Frontal cortex (tissue), 4 donors: Measurements from ENCODE around the gene VSIG10L2. TPM values are rescaled to one million over a fixed set of nuclear protein-coding genes. Genes with fewer than 3 reads are reported as not detected.

Source experiments
- DNase-seq, 2 donors: peaks; one replicate each; pipeline ENCODE4 v3.0.0; 2012; ENCODE audit warnings: low spot score in 2 of 2
- FAIRE-seq: peaks from 2 replicates; lab custom pipeline; 2012; peaks lifted over from hg19 to GRCh38; lab: Jason Lieb, UNC
- total RNA-seq: library from RNA; depleted of rRNA; stranded (reverse); fragments of >200 nt; gene quantifications from one replicate; pipeline ENCODE4 v1.2.3, GENCODE V29; 2014
- donor health status: control.
- donor health status: control.
- donor health status: control.

The VSIG10L2 gene
- total RNA-seq, 1 donor from 2014 or later: not detected

GRCh38 chr11:125994509-125994908 lies 48.7 kb downstream of the VSIG10L2 start:
- DNase-seq (no peak), FAIRE-seq (no peak)

GRCh38 chr11:125995313-125995712 lies 49.5 kb downstream of the VSIG10L2 start:
- no peak for DNase-seq
- no peak for FAIRE-seq

GRCh38 chr11:125998267-125998666 lies 52.4 kb downstream of the VSIG10L2 start:
- FAIRE-seq (no peak), DNase-seq (no peak)

GRCh38 chr11:125999234-125999880 lies 53.5 kb downstream of the VSIG10L2 start:
- FAIRE-seq (no peak), DNase-seq (no peak)

- DNase-seq: no peak
- FAIRE-seq: no peak
Measured at GRCh38 chr11:126002181-126002580, 56.3 kb downstream of the VSIG10L2 start.

Other genes starting within 250 kb of the VSIG10L2 start
- not detected for gene PATE1, start 199.8 kb upstream of the VSIG10L2 start, total RNA-seq
- 0.82 TPM for gene PATE2, start 167.2 kb upstream of the VSIG10L2 start, total RNA-seq
- gene PATE3, start 157.9 kb upstream of the VSIG10L2 start, total RNA-seq: not detected
- gene PATE4, start 112.7 kb upstream of the VSIG10L2 start, total RNA-seq: not detected
- 13.9 TPM for gene HYLS1, start 58.4 kb upstream of the VSIG10L2 start, total RNA-seq
- 14.3 TPM for gene PUS3, start 42.8 kb upstream of the VSIG10L2 start, total RNA-seq
- 18.8 TPM for gene DDX25, start 41.5 kb upstream of the VSIG10L2 start, total RNA-seq
- gene CDON, start 116.8 kb downstream of the VSIG10L2 start, total RNA-seq: 32.6 TPM